H1 (cell line): ENCODE measurements around the gene CTSA. TPM values are rescaled to one million over a fixed set of nuclear protein-coding genes. Genes with fewer than 3 reads are reported as not detected.

Experiments
- JUN ChIP-seq: IDR thresholded peaks from 2 replicates; pipeline ENCODE4 v1.6.1; 2011; ENCODE audit warnings: low read depth, mild to moderate bottlenecking, improper control_type of control experiment, low read length
- MAX ChIP-seq: IDR thresholded peaks from 2 replicates; pipeline ENCODE4 v1.6.1; 2012; ENCODE audit warnings: inconsistent platforms
- POU5F1 ChIP-seq: IDR thresholded peaks from 2 replicates; pipeline ENCODE4 v1.6.1; 2011; ENCODE audit warnings: low read depth, mild to moderate bottlenecking, low read length, moderate library complexity
- SIN3A ChIP-seq, 2 experiments: IDR thresholded peaks in 1 of 2; conservative IDR thresholded peaks in 1 of 2; 2 replicates each; pipeline ENCODE4 v1.6.1; 2011 to 2012; ENCODE audit warnings: low read length in 2 of 2, improper control_type of control experiment in 1 of 2, low read depth in 1 of 2, mild to moderate bottlenecking in 1 of 2
- polyA plus RNA-seq, 7 experiments: library from polyadenylated mRNA; depleted of rRNA in 3 of 7; stranded (reverse) in 5 of 7; unstranded in 2 of 7; fragments of >200 nt in 5 of 7; fragments of 200-250 nt in 2 of 7; gene quantifications; 1 replicate in 5 of 7; 2 replicates in 1 of 7; 4 replicates in 1 of 7; pipeline versions ENCODE4 v1.2.1 to v1.2.3, GENCODE V29; 2011 to 2013; ENCODE audit warnings: missing spikeins in 2 of 7, mixed read lengths in 2 of 7
- total RNA-seq: library from RNA; stranded (reverse); fragmentation: NEBNext Ultra II Directional; extraction: Animal tissue kit (Norgen Biotek cat#: 25700); gene quantifications from 2 replicates; pipeline ENCODE4 v1.2.1, GENCODE V29; 2021

Gene CTSA
- total and polyA plus RNA-seq, 2 of the 8 experiments (the other 6 are each of a cell fraction or from before 2014, with no cell fraction given) = 49.7 to 74.0 TPM

DNA sequence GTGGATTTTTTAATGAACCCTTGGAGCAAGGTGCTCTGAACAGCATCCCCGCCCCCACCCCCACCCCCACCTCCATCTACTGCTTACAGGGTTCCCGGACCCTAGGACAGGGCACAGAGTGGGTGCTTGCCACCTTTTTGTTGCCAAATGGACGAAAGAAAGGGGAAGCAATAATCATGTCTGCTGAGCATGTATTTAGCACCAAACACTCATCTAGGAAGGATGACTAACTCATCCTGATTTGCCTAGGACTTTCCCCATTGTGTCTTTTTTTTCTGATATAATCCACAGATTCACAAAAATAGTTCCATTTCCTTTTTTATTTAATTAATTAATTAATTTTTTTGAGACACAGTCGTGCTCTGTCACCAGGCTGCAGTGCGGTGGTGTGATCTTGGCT, 22.0 kb downstream of the CTSA start (continued):
- no peak for TF ChIP-seq SIN3A (conservative IDR thresholded peaks at IDR 0.05 in 1 of 2, IDR thresholded peaks at IDR 0.05 in 1 of 2; ENCODE audit: low read depth in 1 of 2, low read length in 2 of 2)
- TF ChIP-seq MAX = no peak
- no peak for TF ChIP-seq JUN
- no peak for TF ChIP-seq POU5F1
